ENCODE measurements around the gene RGS21.

Gene RGS21

DNA sequence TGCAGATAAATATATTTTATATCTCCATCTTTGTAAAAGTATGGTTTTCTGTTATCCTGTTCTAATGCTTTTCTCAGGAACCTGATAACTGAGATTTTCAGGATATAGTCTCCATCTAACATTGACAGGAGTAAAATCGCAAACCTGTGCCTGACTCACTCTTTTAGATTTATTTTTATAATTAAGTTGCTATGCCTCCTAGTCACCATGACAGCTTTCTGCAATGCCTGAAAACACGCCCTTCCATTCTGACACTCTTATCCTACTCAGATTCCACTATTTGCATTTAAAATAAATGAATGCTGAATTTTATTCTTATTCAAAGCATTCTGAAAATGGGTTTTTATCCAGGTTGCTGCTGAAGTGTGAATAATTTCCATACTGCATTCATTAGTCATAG, 62.8 kb downstream of the RGS21 start:
- no peak for ATAC-seq

DNA sequence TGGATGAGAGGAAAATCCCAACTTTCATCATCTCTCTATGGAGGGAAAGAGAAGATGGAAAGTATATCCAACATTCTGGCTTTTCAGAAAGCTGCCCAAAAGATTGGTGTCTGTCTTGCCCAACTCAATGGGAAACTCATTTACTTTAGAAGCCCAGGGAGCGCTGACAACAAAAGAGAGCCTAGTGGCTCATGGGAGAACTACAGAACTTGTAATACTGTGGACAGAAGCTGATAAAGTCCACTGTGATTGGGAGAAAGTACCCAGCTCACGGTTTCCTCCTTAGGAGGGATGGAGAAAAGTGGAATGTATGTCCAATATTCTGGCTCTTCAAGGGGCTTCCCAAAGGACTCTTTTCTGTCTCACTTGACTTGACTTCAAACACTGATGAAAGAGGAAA, 66.0 kb downstream of the RGS21 start:
- ATAC-seq = no peak

DNA sequence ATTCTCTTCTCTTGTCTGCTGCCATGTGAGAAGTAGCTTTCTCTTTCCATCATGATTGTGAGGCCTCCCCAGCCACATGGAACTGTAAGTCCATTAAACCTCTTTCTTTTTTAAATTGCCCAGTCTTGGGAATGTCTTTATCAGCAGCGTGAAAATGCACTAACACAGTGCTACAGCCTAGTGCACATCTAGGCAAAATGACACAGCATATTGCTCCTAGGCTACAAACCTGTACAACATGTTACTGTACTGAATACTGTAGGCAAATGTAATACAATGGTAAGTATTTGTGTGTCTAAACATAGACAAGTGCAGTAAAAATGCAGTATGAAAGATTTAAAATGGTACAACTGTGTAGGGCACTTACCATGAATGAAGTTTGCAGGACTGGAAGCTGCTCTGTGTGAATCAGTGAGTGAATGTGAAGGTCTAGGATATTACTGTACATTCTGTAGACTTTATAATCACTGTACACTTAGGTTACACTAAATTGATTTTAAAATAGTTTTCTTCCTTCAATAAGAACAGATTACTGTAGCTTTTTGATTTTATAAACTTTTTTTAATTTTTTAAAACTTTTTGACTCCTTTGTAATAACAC, 69.4 kb downstream of the RGS21 start:
- ATAC-seq = no peak

DNA sequence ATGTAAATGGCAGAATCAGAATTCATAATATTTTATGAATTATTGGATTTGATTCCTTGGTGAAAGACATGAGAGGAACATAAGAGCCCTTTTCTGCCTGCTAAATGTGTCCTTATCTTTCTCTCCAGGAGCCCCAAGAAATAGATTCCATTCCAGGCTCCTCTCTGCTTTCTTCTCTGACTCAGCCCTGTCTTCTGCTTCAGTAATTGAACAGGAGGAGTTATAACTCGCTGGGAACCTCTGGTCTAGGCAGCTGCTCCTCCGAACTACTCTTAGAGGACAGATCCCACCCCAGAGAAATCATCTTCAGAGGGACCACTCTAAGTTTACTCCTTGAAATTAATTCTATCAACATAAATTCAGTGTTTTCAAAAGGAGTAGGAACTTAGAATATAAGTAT, 78.4 kb downstream of the RGS21 start:
- no peak for ATAC-seq

DNA sequence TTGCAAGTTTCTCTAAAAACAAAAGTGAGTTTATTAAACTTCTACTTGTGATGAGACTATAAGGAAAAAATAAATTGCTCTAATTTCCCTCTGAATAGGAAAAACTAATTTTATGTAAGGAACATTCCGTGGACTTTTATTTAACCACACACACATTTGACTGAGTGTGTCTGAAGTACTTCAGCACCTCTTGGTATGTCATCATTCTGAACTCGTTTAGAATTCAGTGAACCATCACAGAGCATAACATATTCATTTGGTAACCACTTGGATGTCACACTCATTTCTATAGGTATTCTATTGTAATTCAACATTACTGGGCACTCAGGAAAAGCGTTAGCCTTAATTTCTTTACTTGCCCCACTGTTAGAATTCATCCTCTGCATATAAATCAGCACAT, 79.1 kb downstream of the RGS21 start:
- no peak for ATAC-seq

DNA sequence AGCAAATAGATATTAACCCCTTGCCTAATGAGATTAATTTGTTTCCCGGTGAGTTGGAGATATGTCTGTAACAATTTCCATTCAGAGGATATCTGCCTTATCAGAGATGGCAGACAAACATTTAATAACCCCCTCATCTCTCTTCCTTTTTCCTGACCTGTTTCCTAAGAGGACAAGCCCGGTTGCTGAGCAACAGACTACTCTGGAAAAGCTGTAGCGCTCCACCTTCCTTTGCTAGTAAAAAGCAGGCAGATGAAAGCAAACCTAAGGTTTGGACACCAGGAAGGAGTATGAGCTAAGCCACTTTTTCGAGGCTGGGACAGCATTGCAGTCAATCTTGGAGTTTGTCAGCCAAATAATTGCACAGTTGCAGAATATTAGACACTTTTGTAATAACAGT, 82.4 kb downstream of the RGS21 start:
- no peak for ATAC-seq

DNA sequence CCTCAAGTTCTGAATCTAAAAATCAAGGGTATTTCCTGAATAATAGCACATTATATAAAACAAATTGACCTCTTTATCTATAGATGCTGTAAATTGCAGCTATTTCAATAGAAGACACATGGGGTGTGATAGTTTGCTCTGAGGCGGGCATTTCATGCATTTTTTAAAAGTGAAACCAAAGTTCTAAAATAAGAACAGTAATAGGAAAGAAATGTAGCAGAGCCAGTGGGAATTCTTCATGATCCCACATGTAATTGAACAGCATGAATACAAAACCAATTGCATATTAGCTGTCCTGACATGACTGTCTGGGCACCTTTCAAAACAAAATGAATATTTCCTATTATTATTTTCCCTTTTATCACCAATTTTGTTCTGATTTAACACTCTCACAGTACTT, 85.0 kb downstream of the RGS21 start:
- ATAC-seq = no peak

DNA sequence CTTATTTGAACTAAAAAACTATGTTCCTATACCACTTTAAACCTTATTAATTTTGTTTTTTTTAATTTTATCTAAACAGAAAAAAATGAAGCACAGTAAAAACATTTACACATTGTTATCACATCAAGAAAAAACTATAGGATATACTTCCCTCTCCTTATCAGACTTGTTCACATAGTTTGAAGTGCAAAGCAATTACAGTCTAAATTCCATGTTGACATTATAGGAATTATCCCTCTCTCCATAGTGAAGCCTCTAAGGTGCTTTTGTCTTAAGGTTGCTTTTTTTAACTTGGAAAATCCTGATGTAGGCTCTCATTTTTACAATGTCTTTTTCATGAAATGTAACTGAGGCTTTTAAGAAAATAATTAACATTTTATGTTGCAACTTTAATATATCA, 85.8 kb downstream of the RGS21 start:
- ATAC-seq = no peak

DNA sequence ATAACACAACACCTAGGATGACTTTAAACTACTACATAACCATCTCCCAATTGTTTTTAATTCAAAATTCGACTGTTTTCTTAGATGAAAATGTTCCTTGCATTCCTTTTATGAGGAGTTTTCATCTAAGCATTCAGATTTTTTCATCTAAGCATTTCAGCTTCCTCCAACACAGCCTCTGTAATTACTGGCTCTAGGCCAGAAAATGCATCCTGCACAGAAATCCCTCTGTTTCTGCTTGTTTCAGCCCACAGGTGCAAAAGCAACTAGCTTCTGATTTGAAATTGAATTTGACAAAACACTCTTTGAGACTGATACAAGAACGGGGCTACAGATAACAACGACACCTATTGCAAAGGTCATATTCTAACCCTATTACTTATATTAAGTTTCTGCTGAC, 90.4 kb downstream of the RGS21 start:
- no peak for ATAC-seq

All from activated CD4-positive, CD25-positive, alpha-beta regulatory T cell treated with anti-CD3 and anti-CD28 coated beads, Interleukin-2, amount 50 U/mL, for 24 hours (primary cell).